HepG2 (cell line): Measurements from ENCODE around the gene EIF5A2. TPM values are rescaled to one million over a fixed set of nuclear protein-coding genes. Genes with fewer than 3 reads are reported as not detected.

Experiments used
- ELF3 ChIP-seq: IDR thresholded peaks from 2 replicates; pipeline ENCODE4 v1.6.1; 2016; ENCODE audit warnings: missing genetic modification reagents, missing compliant biosample characterization
- FOXP1 ChIP-seq, 2 experiments: fragments of 450-650 bp in 1 of 2; IDR thresholded peaks; 2 replicates each; pipeline ENCODE4 v1.6.1; 2017 to 2018; ENCODE audit warnings: antibody characterized with exemption in 1 of 2
- GFI1 ChIP-seq: sonication (generic); formaldehyde crosslinking; IDR thresholded peaks from 2 replicates; pipeline ENCODE4 v1.5.0; 2020; ENCODE audit warnings: missing genetic modification reagents, mild to moderate bottlenecking, borderline replicate concordance
- GLI4 ChIP-seq: sonication (generic); formaldehyde crosslinking; IDR thresholded peaks from 2 replicates; pipeline ENCODE4 v1.5.1; 2020; ENCODE audit warnings: missing genetic modification reagents, mild to moderate bottlenecking, moderate library complexity, borderline replicate concordance
- IRF2 ChIP-seq: IDR thresholded peaks from 2 replicates; pipeline ENCODE4 v1.6.1; 2018; ENCODE audit warnings: missing genetic modification reagents, missing compliant biosample characterization
- MBD4 ChIP-seq: IDR thresholded peaks from 2 replicates; pipeline ENCODE4 v1.6.1; 2012; ENCODE audit warnings: low read length, inconsistent platforms, borderline replicate concordance
- NAIF1 ChIP-seq: sonication (generic); formaldehyde crosslinking; IDR thresholded peaks from 2 replicates; pipeline ENCODE4 v1.5.0; 2020; ENCODE audit warnings: mild to moderate bottlenecking, missing genetic modification reagents, borderline replicate concordance
- NCOA5 ChIP-seq: sonication (generic); formaldehyde crosslinking; IDR thresholded peaks from 2 replicates; pipeline ENCODE4 v1.4.0; 2020; ENCODE audit warnings: missing genetic modification reagents
- NFKBIZ ChIP-seq: IDR thresholded peaks from 2 replicates; pipeline ENCODE4 v1.6.1; 2018; ENCODE audit warnings: missing genetic modification reagents, missing compliant biosample characterization
- RNF2 ChIP-seq: fragments of 450-650 bp; conservative IDR thresholded peaks from 2 replicates; pipeline ENCODE4 v1.6.1; 2016; ENCODE audit warnings: low read depth
- RXRA ChIP-seq: sonication (generic); formaldehyde crosslinking; IDR thresholded peaks from 2 replicates; pipeline ENCODE4 v1.5.1; 2020; ENCODE audit warnings: missing genetic modification reagents
- SIN3A ChIP-seq: IDR thresholded peaks from 2 replicates; pipeline ENCODE4 v1.6.1; 2011; ENCODE audit warnings: low read depth, mild to moderate bottlenecking, control low read depth, low read length, borderline replicate concordance
- SOX13 ChIP-seq, 3 experiments: fragments of 450-650 bp in 1 of 3; sonication (generic) in 1 of 3; formaldehyde crosslinking in 1 of 3; IDR thresholded peaks in 2 of 3; conservative IDR thresholded peaks in 1 of 3; 2 replicates each; pipeline versions ENCODE4 v1.5.0 to v1.6.1; 2016 to 2020; ENCODE audit warnings: antibody characterized with exemption in 1 of 3, mild to moderate bottlenecking in 1 of 3, missing compliant biosample characterization in 1 of 3, missing genetic modification reagents in 1 of 3, moderate library complexity in 1 of 3
- TARDBP ChIP-seq: sonication (generic); formaldehyde crosslinking; IDR thresholded peaks from 2 replicates; pipeline ENCODE4 v1.8.0; 2022; ENCODE audit warnings: mild to moderate bottlenecking, missing genetic modification reagents
- ZNF256 ChIP-seq: sonication (generic); formaldehyde crosslinking; conservative IDR thresholded peaks from 2 replicates; pipeline ENCODE4 v1.4.0; 2020; ENCODE audit warnings: missing genetic modification reagents
- ZNF280B ChIP-seq: sonication (generic); formaldehyde crosslinking; IDR thresholded peaks from 2 replicates; pipeline ENCODE4 v1.5.0; 2020; ENCODE audit warnings: missing genetic modification reagents, mild to moderate bottlenecking, borderline replicate concordance
- ZNF510 ChIP-seq: sonication (generic); formaldehyde crosslinking; IDR thresholded peaks from 2 replicates; pipeline ENCODE4 v1.4.0; 2020; ENCODE audit warnings: low read depth, mild to moderate bottlenecking, missing genetic modification reagents
- ZNF552 ChIP-seq: sonication (generic); formaldehyde crosslinking; IDR thresholded peaks from 2 replicates; pipeline ENCODE4 v1.9.0; 2022; ENCODE audit warnings: missing genetic modification reagents, mild to moderate bottlenecking, borderline replicate concordance
- ZNF614 ChIP-seq: IDR thresholded peaks from 2 replicates; pipeline ENCODE4 v1.6.1; 2018; ENCODE audit warnings: missing biosample characterization, missing genetic modification reagents, inconsistent platforms, borderline replicate concordance
- ZNF615 ChIP-seq: sonication (generic); formaldehyde crosslinking; IDR thresholded peaks from 2 replicates; pipeline ENCODE4 v1.5.0; 2020; ENCODE audit warnings: mild to moderate bottlenecking, missing genetic modification reagents, borderline replicate concordance
- ZNF644 ChIP-seq: IDR thresholded peaks from 2 replicates; pipeline ENCODE4 v1.6.1; 2016; ENCODE audit warnings: low read depth
- ZSCAN30 ChIP-seq: sonication (generic); formaldehyde crosslinking; IDR thresholded peaks from 2 replicates; pipeline ENCODE4 v1.5.0; 2020; ENCODE audit warnings: mild to moderate bottlenecking, missing genetic modification reagents
- polyA plus RNA-seq, 8 experiments: library from polyadenylated mRNA; depleted of rRNA in 3 of 8; stranded (reverse) in 7 of 8; unstranded in 1 of 8; fragments of >200 nt; fragmentation: Illumina TruSeq in 4 of 8; extraction: Trizol in 4 of 8; gene quantifications; 2 replicates each; pipeline versions ENCODE4 v1.2.1 to v1.2.3, GENCODE V29; 2011 to 2016; ENCODE audit warnings: low read depth in 4 of 8, missing spikeins in 1 of 8, mixed read lengths in 1 of 8; ENCODE audit not compliant: insufficient read depth in 1 of 8
- total RNA-seq, 5 experiments: library from RNA; depleted of rRNA; stranded (reverse); fragments of >200 nt; fragmentation: Illumina TruSeq; extraction: Trizol; gene quantifications; 2 replicates each; pipeline ENCODE4 v1.2.3, GENCODE V29; 2016; ENCODE audit warnings: low read depth in 1 of 5
- TF ChIP-seq, protein P1 (sequence below): IDR thresholded peaks from 2 replicates; pipeline ENCODE4 v1.6.1; 2016; ENCODE audit warnings: low read depth, borderline replicate concordance
- TF ChIP-seq, protein P2 (sequence below): sonication (generic); formaldehyde crosslinking; IDR thresholded peaks from 2 replicates; pipeline ENCODE4 v1.5.1; 2020; ENCODE audit warnings: mild to moderate bottlenecking, missing genetic modification reagents, moderate library complexity
- TF ChIP-seq, protein P3 (sequence below): sonication (generic); formaldehyde crosslinking; IDR thresholded peaks from 2 replicates; pipeline ENCODE4 v1.8.1; 2023; ENCODE audit warnings: mild to moderate bottlenecking, moderate library complexity, missing genetic modification reagents

The EIF5A2 gene
- total and polyA plus RNA-seq, 2 of the 13 experiments (the other 11 are each of a cell fraction or from before 2014, with no cell fraction given) = 3.5 to 9.4 TPM

DNA sequence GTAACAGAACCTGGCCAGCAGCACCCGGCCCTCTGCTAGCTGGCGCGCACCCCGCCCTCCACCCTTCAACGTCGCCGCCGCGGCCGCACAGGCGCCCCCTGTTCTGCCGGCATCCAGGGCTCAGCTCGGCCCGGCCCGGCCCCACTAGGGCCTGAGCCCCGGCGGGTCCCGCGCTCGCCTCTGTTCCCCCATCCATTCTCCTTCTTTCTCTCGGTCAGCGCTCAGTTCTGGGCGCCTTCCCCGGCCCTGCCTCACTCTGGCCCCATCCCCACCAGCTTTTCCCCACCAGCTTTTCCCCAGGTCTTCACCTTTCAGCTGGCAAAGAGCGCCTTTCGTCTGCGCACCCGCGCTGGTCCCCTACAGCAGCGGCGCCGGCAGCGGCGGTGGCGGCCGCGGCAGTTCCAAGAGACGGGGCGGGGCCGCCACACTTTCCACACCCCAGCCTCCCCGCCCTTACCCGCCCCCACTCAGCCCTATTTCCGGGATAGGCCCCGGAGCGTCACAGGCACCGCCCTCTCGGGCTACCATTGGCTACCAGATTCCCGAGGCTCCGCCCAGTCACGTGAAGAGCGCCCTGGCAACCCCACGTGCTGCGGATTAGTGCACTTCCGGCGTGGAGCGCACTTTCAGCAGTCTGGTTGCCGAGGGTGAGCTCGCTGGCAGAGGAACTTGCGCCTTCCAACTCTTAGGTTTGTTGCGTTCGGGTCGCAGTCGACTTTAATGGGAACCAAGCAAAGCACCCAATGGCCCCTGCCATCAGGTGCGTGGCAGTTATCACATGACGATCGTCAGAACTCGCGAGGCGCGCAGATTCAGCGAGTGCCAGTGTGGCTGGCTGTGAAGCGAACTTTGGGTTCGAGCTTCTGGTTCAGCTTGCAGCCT lies at the start of gene EIF5A2 (continued):
- TF ChIP-seq FOXP1 (IDR thresholded peaks at IDR 0.05) = no peak
- 0 out of 2 replicates have a peak, but pooled peaks have one; percentile 11 for TF ChIP-seq FOXP1 (CRISPR knock-in tag; IDR thresholded peaks at IDR 0.05)
- TF ChIP-seq ZNF614 (CRISPR knock-in tag) = peak; percentile 49; the same call in 1 of the 2 replicates
- peak; percentile 73; the same call in 1 of the 2 replicates for TF ChIP-seq GFI1 (CRISPR knock-in tag)
- TF ChIP-seq ZNF256 (CRISPR knock-in tag) = peak; percentile 38
- TF ChIP-seq NCOA5 (CRISPR knock-in tag) = no peak
- TF ChIP-seq, protein P1, sequence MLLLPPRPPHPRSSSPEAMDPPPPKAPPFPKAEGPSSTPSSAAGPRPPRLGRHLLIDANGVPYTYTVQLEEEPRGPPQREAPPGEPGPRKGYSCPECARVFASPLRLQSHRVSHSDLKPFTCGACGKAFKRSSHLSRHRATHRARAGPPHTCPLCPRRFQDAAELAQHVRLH (CRISPR knock-in tag) = peak; percentile 64; the same call in 1 of the 2 replicates
- peak; percentile 69; the same call in 1 of the 2 replicates for TF ChIP-seq RNF2
- TF ChIP-seq ELF3 (CRISPR knock-in tag) = 0 out of 2 replicates have a peak, but pooled peaks have one; percentile 29
- TF ChIP-seq IRF2 = peak; percentile 44; the same call in 1 of the 2 replicates
- TF ChIP-seq RXRA (CRISPR knock-in tag) = peak; percentile 42; the same call in 1 of the 2 replicates
- TF ChIP-seq TARDBP (CRISPR knock-in tag) = 0 out of 2 replicates have a peak, but pooled peaks have one; percentile 35
- peak; percentile 73; the same call in 1 of the 2 replicates for TF ChIP-seq ZNF615 (CRISPR knock-in tag)
- TF ChIP-seq ZNF552 = peak; percentile 85
- peak; percentile 89 for TF ChIP-seq ZNF280B
- no peak; the same call in 1 of the 2 replicates for TF ChIP-seq GLI4 (CRISPR knock-in tag)
- TF ChIP-seq, protein P2, sequence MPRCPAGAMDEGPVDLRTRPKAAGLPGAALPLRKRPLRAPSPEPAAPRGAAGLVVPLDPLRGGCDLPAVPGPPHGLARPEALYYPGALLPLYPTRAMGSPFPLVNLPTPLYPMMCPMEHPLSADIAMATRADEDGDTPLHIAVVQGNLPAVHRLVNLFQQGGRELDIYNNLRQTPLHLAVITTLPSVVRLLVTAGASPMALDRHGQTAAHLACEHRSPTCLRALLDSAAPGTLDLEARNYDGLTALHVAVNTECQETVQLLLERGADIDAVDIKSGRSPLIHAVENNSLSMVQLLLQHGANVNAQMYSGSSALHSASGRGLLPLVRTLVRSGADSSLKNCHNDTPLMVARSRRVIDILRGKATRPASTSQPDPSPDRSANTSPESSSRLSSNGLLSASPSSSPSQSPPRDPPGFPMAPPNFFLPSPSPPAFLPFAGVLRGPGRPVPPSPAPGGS (CRISPR knock-in tag) = no peak
- TF ChIP-seq SIN3A = peak; percentile 61; the same call in 1 of the 2 replicates
- peak; percentile 52; the same call in 1 of the 2 replicates for TF ChIP-seq NFKBIZ (CRISPR knock-in tag)
- no peak for TF ChIP-seq ZSCAN30 (CRISPR knock-in tag)
- TF ChIP-seq SOX13 (IDR thresholded peaks at IDR 0.05) = no peak
- peak in 1 of 2 experiments; percentile 34; a peak in 2 of 4 replicates for TF ChIP-seq SOX13 (CRISPR knock-in tag; conservative IDR thresholded peaks at IDR 0.05 in 1 of 2, IDR thresholded peaks at IDR 0.05 in 1 of 2)
- no peak for TF ChIP-seq ZNF510 (CRISPR knock-in tag)
- peak; percentile 63; the same call in 1 of the 2 replicates for TF ChIP-seq NAIF1 (CRISPR knock-in tag)
- TF ChIP-seq ZNF644 (CRISPR knock-in tag) = peak; percentile 55; the same call in 1 of the 2 replicates
- TF ChIP-seq, protein P3, sequence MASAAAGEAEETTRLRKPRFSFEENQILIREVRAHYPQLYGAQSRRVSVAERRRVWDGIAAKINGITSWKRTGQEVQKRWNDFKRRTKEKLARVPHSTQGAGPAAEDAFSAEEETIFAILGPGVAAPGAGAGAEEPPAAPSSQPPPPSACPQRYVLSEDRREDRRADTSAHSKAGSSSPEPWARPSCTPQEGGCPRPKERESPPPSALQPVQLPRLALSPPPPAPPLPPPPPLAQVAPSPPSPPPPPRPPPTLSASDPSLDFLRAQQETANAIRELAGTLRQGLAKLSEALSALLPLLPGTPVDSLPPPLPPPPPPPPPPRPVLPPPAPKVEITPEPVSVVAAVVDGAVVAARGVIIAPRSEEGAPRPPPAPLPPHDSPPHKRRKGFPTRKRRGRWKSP (CRISPR knock-in tag) = no peak
- TF ChIP-seq MBD4 = no peak
